Thyroid gland (tissue), 4 donors: ENCODE results near the gene OSBP2. TPM values are rescaled to one million over a fixed set of nuclear protein-coding genes. Genes with fewer than 3 reads are reported as not detected.

Source experiments
- DNase-seq, 2 donors: peaks; one replicate each; pipeline ENCODE4 v3.0.0-alpha.2; 2019
- H3K27ac ChIP-seq, 3 donors: fragments of 200-600 bp; sonication (generic); 1 replicate in 2 of 3; 2 replicates in 1 of 3; pipeline ENCODE4 v1.5.1; 2016 to 2019; ENCODE audit warnings: mild to moderate bottlenecking in 1 of 3, moderate library complexity in 1 of 3
- H3K27me3 ChIP-seq: fragments of 200-600 bp; sonication (generic); one replicate; pipeline ENCODE4 v1.5.1; 2019
- H3K36me3 ChIP-seq, 2 donors: fragments of 200-600 bp; sonication (generic); one replicate each; pipeline ENCODE4 v1.5.1; 2016 to 2019
- H3K4me1 ChIP-seq, 2 donors: fragments of 200-600 bp; sonication (generic); one replicate each; pipeline ENCODE4 v1.5.1; 2017 to 2019
- H3K4me3 ChIP-seq, 3 donors: fragments of 200-600 bp; sonication (generic); replicated peaks in 1 of 3; 1 replicate in 2 of 3; 2 replicates in 1 of 3; pipeline ENCODE4 v1.5.1; 2016; ENCODE audit warnings: mild to moderate bottlenecking in 1 of 3
- H3K9me3 ChIP-seq: fragments of 200-600 bp; sonication (generic); one replicate; pipeline ENCODE4 v1.5.1; 2017
- CTCF ChIP-seq, 6 experiments: fragments of 200-600 bp in 3 of 6; fragments of 450-650 bp in 3 of 6; sonication (generic) in 3 of 6; IDR thresholded peaks; one replicate each; pipeline ENCODE4 v1.5.1; 2016 to 2019; ENCODE audit warnings: antibody characterized with exemption in 6 of 6, mild to moderate bottlenecking in 2 of 6, inconsistent platforms in 1 of 6, moderate library complexity in 1 of 6
- POLR2A ChIP-seq, 2 donors: fragments of 450-650 bp; IDR thresholded peaks; one replicate each; pipeline ENCODE4 v1.6.1; 2017; ENCODE audit warnings: antibody characterized with exemption in 2 of 2, mild to moderate bottlenecking in 2 of 2, moderate library complexity in 1 of 2
- WGBS, 2 donors: methylation state at CpG; one replicate each; pipeline ENCODE4 v1.1.5; 2017; 5-methylcytosine and 5-hydroxymethylcytosine counted together
- intact Hi-C: fragments of 100-400 bp; cut with DNase I; formaldehyde crosslinking; loops from one replicate; pipeline ENCODE4 v1.15.1; 2023
- total RNA-seq, 4 donors: library from RNA; depleted of rRNA; stranded (reverse); fragments of >200 nt; gene quantifications; one replicate each; pipeline ENCODE4 v1.2.3, GENCODE V29; 2016

Gene OSBP2
- total RNA-seq, 4 donors from 2014 or later = 7.8 to 13.4 (median 11.5) TPM

DNA sequence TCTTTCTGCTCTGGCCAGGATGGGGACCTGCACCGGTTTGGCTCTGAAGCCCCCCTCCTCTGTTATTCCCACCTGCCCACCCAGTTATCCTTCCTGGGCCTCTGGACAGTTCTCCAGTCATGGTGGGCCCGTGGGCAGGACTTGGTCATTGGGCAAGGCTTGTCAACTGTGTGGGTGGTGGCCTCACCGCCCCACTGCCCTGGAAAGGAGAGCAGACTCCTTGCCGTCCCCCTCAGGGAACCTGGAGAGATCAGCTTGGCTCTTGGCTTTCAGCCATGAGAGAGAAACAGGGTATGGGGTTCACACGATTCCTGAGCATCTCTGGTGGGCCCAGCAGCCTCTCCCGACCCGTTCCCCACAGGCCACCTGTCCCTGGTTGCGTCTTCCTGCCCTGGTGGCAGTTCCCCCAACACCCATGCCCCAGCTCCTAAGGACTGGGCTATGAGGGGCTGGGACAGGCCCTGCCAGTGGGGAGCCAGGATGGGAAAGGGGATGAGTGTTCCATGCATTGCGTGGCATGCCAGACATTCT is 181.6 kb downstream of the OSBP2 start:
- TF ChIP-seq POLR2A (IDR thresholded peaks at IDR 0.05) (no peak), CTCF (IDR thresholded peaks at IDR 0.05) (no peak)
- 86 to 87% methylated on average over 8 to 9 of the region's 9 CpGs for WGBS, 2 donors
- Histone ChIP-seq H3K27me3 (no peaks in the 10 kb centered on the region), H3K4me3 (no peak overlapping the region), H3K4me1 (no peaks in the 10 kb centered on the region), H3K27ac (no peak overlapping the region), H3K9me3 (no peaks in the 10 kb centered on the region), H3K36me3 (no peaks in the 10 kb centered on the region)
- intact Hi-C loops = no loop called here
- no peak for DNase-seq

DNA sequence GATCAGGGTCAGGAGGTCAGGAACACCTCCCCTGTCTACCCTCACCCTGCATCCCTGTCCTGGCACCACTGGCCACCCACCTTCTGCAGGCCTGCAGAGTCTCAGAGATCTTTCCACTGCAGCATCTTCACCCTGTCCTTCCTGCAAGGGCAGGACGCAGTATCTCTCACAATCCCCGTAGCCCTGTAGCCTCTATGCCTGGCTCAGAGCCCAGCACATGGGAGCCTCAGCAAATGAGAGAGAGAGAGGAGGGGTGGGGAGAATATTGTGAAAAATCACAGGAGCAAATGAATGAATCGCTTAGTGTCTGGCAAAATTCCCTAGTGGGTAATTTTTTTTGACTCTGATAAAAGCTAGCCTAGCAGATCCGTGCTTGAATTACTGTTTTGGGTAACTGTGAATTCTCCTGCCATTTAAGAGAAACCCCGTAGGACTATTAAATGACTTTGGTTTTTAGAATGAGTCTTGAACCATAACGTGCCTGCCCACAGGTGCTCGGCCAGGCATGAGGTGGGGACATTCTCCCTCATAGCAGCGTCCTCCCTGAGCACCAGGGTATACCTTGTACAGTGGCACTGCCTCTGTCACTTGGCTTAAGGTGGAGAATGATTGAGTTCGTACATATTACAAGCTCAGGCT is 182.4 kb downstream of the OSBP2 start:
- Histone ChIP-seq H3K36me3 (no peaks in the 10 kb centered on the region), H3K9me3 (no peaks in the 10 kb centered on the region), H3K27me3 (no peaks in the 10 kb centered on the region), H3K27ac (no peak overlapping the region), H3K4me3 (no peak overlapping the region), H3K4me1 (no peaks in the 10 kb centered on the region)
- 23 to 24% methylated on average over 9 of the region's 9 CpGs for WGBS, 2 donors
- intact Hi-C loops = no loop called here
- peak; percentile 51 to 54 for DNase-seq
- TF ChIP-seq CTCF (IDR thresholded peaks at IDR 0.05) (no peak), POLR2A (IDR thresholded peaks at IDR 0.05) (no peak)

DNA sequence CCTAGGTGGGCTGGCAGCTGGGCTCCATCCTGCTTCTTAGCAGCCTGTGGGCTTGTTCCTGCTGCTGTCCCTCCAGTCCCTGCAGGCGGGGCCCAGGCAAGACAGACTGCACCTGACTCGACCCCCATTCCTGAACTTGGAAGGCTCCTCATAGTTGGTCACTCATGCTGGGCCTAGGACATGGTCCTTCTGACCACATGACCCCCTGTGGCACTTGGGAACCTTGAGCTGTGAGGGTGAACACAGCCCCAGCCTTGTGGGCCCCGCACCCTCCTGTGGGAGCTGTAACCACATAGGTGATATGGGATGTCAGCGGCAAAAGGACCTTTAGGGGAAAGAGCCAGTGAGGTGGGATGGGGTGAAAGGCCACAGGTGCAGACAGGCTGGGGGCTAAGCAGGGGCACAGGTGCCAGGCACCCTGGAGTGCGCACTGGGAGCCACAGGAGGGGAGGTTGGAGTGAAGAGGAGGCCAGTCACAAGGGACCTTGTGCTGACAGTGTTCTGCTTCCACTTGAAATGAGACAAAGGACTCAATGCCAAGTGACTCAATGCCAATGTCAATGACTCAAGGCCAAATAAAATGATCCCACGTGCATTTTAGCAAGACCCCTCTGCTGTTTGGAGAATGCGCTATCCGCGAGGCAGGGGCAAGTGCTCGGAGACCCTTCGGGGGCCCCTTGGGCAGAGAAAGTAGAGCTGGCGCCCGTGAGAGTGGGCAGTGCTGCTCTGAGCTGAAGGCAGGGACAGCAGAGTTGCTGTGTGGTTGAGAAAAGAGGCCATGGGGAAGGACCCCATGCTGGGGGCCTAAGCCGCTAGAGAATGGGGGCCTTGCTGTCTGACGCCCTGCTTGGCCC is 183.2 kb downstream of the OSBP2 start:
- Histone ChIP-seq H3K27ac (no peak overlapping the region), H3K9me3 (no peaks in the 10 kb centered on the region), H3K4me3 (no peak overlapping the region), H3K36me3 (no peaks in the 10 kb centered on the region), H3K27me3 (no peaks in the 10 kb centered on the region), H3K4me1 (no peaks in the 10 kb centered on the region)
- no peak for TF ChIP-seq POLR2A (IDR thresholded peaks at IDR 0.05)
- no peak for TF ChIP-seq CTCF (IDR thresholded peaks at IDR 0.05)
- DNase-seq = no peak
- 84% methylated on average over 14 to 15 of the region's 15 CpGs for WGBS, 2 donors
- intact Hi-C loops = no loop called here

DNA sequence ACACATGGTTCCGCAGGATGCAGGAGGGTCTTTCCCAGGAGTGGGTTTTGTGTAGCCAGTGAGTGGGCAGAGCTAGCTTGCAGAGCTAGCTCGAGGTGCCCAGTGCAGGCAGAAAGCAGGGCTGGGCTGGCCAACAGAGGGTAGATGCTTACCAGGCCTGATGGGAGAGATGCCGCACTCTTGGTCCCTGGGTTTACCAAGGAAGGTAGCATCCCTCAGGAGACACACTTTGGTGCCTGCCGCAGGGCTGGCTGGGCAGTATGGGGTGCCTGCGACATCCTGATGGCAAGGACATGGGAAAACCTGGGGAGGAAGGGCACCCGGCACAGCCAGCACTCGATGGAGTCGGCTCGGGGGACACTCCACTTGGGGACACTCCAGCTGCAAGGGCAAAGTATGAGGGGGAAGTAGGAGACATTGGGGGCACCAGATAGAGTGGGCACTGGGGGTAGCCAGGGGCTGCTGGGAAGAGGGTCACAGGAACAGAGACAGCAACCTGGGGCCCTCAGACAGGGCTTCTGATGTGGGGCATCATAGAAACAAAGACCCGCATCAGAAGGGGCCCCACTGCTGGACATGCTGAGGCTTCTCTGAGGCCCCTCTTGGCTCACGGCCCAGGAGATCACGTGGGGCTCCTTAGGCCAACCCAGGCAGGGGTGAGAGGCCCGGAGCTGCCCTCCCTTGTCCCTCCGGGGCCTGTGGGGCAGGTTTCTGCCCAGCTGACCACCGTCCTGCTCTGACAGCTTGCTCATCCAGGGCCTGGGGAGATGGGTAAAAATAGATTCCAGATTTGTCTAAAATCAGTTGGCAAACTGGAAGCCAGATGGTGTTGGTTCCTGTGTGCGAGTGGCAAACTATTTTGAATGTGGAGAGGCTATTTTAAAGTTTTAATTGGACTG is 184.1 kb downstream of the OSBP2 start:
- TF ChIP-seq CTCF (IDR thresholded peaks at IDR 0.05) (no peak), POLR2A (IDR thresholded peaks at IDR 0.05) (no peak)
- H3K4me3 ChIP-seq = no peak overlapping the region
- H3K9me3 ChIP-seq = no peaks in the 10 kb centered on the region
- no peaks in the 10 kb centered on the region for H3K36me3 ChIP-seq
- no peaks in the 10 kb centered on the region for H3K4me1 ChIP-seq
- intact Hi-C loops = no loop called here
- no peak for DNase-seq
- no peaks in the 10 kb centered on the region for H3K27me3 ChIP-seq
- 57 to 65% methylated on average over 14 of the region's 16 CpGs for WGBS, 2 donors
- no peak overlapping the region for H3K27ac ChIP-seq
